H1 (cell line): Measurements from ENCODE around the gene GFAP. TPM values are rescaled to one million over a fixed set of nuclear protein-coding genes. Genes with fewer than 3 reads are reported as not detected.
"Not testable (repeated sequence)": the region's sequence is repeated elsewhere in the genome, so short reads cannot be mapped to it uniquely, and the experiment has no call there.

Experiments used
- CTCF ChIA-PET: fragments of 300-600 bp; sonication (Branson Sonifier 250); formaldehyde crosslinking; loops from one replicate; lab custom pipeline; 2021; ENCODE audit not compliant: partially characterized antibody; lab: Charles Lee
- POLR2A ChIA-PET: fragments of 300-600 bp; sonication (Branson Sonifier 250); formaldehyde crosslinking; loops from one replicate; lab custom pipeline; 2021; ENCODE audit warnings: inconsistent platforms; ENCODE audit not compliant: partially characterized antibody; lab: Charles Lee
- DNase-seq, 2 experiments: peaks; one replicate each; pipeline versions ENCODE4 v3.0.0 to v3.0.0-alpha.2; 2010 to 2022; ENCODE audit warnings: low spot score in 2 of 2, low read depth in 1 of 2, mixed read lengths in 1 of 2
- FAIRE-seq: peaks from 2 replicates; lab custom pipeline; 2011; peaks lifted over from hg19 to GRCh38; lab: Jason Lieb, UNC
- H2AFZ ChIP-seq: 2 replicates; pipeline ENCODE4 v1.8.1; 2012; ENCODE audit warnings: low read length, inconsistent platforms
- H2AK5ac ChIP-seq: 2 replicates; pipeline ENCODE4 v1.6.1; 2013; ENCODE audit warnings: low read depth, low read length
- H2BK120ac ChIP-seq: replicated peaks from 2 replicates; pipeline ENCODE3; 2013; ENCODE audit warnings: low read depth, low read length, inconsistent platforms
- H2BK12ac ChIP-seq: 2 replicates; pipeline ENCODE4 v1.6.1; 2013; ENCODE audit warnings: low read depth, low read length
- H2BK15ac ChIP-seq: 2 replicates; pipeline ENCODE4 v1.6.1; 2013; ENCODE audit warnings: low read length
- H2BK20ac ChIP-seq: 2 replicates; pipeline ENCODE4 v1.6.1; 2013; ENCODE audit warnings: low read length
- H2BK5ac ChIP-seq: 2 replicates; pipeline ENCODE4 v1.6.1; 2013; ENCODE audit warnings: low read depth, low read length
- H3K14ac ChIP-seq: 2 replicates; pipeline ENCODE4 v1.6.1; 2013; ENCODE audit warnings: inconsistent platforms; ENCODE audit not compliant: insufficient read length
- H3K18ac ChIP-seq: 2 replicates; pipeline ENCODE4 v1.6.1; 2013; ENCODE audit warnings: low read length; ENCODE audit errors: extremely low read depth
- H3K23ac ChIP-seq: 2 replicates; pipeline ENCODE4 v1.6.1; 2013; ENCODE audit warnings: inconsistent platforms; ENCODE audit not compliant: insufficient read length
- H3K23me2 ChIP-seq: 2 replicates; pipeline ENCODE4 v1.6.1; 2013; ENCODE audit warnings: low read depth, low read length
- H3K27ac ChIP-seq: 2 replicates; pipeline ENCODE4 v1.6.1; 2011; ENCODE audit warnings: low read depth, low read length, inconsistent platforms
- H3K27me3 ChIP-seq, 4 experiments: replicated peaks in 1 of 4; 1 replicate in 1 of 4; 2 replicates in 3 of 4; pipeline versions ENCODE4 v1.6.1 to v1.8.1; 2011 to 2013; ENCODE audit warnings: low read length in 3 of 4, mild to moderate bottlenecking in 3 of 4, inconsistent platforms in 2 of 4, mixed read lengths in 2 of 4, moderate library complexity in 1 of 4; ENCODE audit not compliant: control insufficient read depth in 3 of 4, insufficient read depth in 3 of 4; ENCODE audit errors: extremely low read depth in 1 of 4
- H3K36me3 ChIP-seq, 4 experiments: 2 replicates each; pipeline versions ENCODE4 v1.6.1 to v1.8.1; 2011 to 2013; ENCODE audit warnings: mild to moderate bottlenecking in 4 of 4, low read length in 3 of 4, moderate library complexity in 2 of 4, control low read depth in 1 of 4, inconsistent platforms in 1 of 4; ENCODE audit not compliant: insufficient read depth in 4 of 4, control insufficient read depth in 2 of 4
- H3K4ac ChIP-seq: replicated peaks from 2 replicates; pipeline ENCODE3; 2013; ENCODE audit warnings: low read length, low read depth, mixed read lengths, inconsistent platforms; ENCODE audit not compliant: insufficient read length
- H3K4me1 ChIP-seq, 4 experiments: replicated peaks in 1 of 4; 1 replicate in 1 of 4; 2 replicates in 3 of 4; pipeline versions ENCODE4 v1.6.1 to v1.8.1; 2011 to 2013; ENCODE audit warnings: low read length in 3 of 4, inconsistent platforms in 2 of 4, mixed read lengths in 1 of 4; ENCODE audit not compliant: insufficient read depth in 4 of 4, control insufficient read depth in 3 of 4
- H3K4me2 ChIP-seq, 2 experiments: 2 replicates each; pipeline versions ENCODE4 v1.6.1 to v1.8.1; 2011 to 2013; ENCODE audit warnings: low read depth in 2 of 2, low read length in 2 of 2, control low read depth in 1 of 2, inconsistent platforms in 1 of 2, mild to moderate bottlenecking in 1 of 2; ENCODE audit not compliant: insufficient read depth in 1 of 2
- H3K4me3 ChIP-seq, 4 experiments: fragments of 200-600, 300-600 bp in 1 of 4; sonication (generic), shearing (Covaris generic), sonication (Bioruptor Twin) in 1 of 4; 2 replicates each; pipeline versions ENCODE4 v1.5.1 to v1.8.1; 2011 to 2016; ENCODE audit warnings: low read length in 4 of 4, low read depth in 3 of 4, control low read depth in 2 of 4, inconsistent platforms in 2 of 4, mild to moderate bottlenecking in 2 of 4, mixed read lengths in 1 of 4, moderate library complexity in 1 of 4; ENCODE audit not compliant: insufficient read depth in 2 of 4; ENCODE audit errors: extremely low read depth in 1 of 4
- H3K56ac ChIP-seq: replicated peaks from 2 replicates; pipeline ENCODE3; 2013; ENCODE audit warnings: low read depth, mild to moderate bottlenecking, mixed read lengths, low read length, inconsistent platforms; ENCODE audit not compliant: insufficient read length
- H3K79me1 ChIP-seq: 2 replicates; pipeline ENCODE4 v1.6.1; 2013; ENCODE audit warnings: low read depth, low read length, control low read depth
- H3K79me2 ChIP-seq, 2 experiments: 2 replicates each; pipeline versions ENCODE4 v1.6.1 to v1.8.1; 2012 to 2013; ENCODE audit warnings: low read length in 2 of 2, mild to moderate bottlenecking in 2 of 2, inconsistent platforms in 1 of 2; ENCODE audit not compliant: insufficient read depth in 2 of 2, control insufficient read depth in 1 of 2
- H3K9ac ChIP-seq, 4 experiments: replicated peaks in 1 of 4; 1 replicate in 1 of 4; 2 replicates in 3 of 4; pipeline versions ENCODE4 v1.6.1 to v1.8.1; 2011 to 2013; ENCODE audit warnings: low read depth in 3 of 4, low read length in 3 of 4, control low read depth in 2 of 4, mild to moderate bottlenecking in 2 of 4, moderate library complexity in 2 of 4, inconsistent platforms in 1 of 4; ENCODE audit errors: extremely low read depth in 1 of 4
- H3K9me3 ChIP-seq, 2 experiments: 2 replicates each; pipeline versions ENCODE4 v1.6.1 to v1.8.1; 2012 to 2013; ENCODE audit warnings: mild to moderate bottlenecking in 2 of 2, moderate library complexity in 2 of 2, control low read depth in 1 of 2, inconsistent platforms in 1 of 2, low read depth in 1 of 2, low read length in 1 of 2, mixed read lengths in 1 of 2; ENCODE audit not compliant: insufficient read depth in 2 of 2
- H4K20me1 ChIP-seq, 2 experiments: replicated peaks in 1 of 2; 2 replicates each; pipeline versions ENCODE3 to v1.8.1; 2011 to 2013; ENCODE audit warnings: inconsistent platforms in 2 of 2, low read length in 2 of 2, mild to moderate bottlenecking in 1 of 2; ENCODE audit not compliant: insufficient read depth in 2 of 2, control insufficient read depth in 1 of 2
- H4K5ac ChIP-seq: 2 replicates; pipeline ENCODE4 v1.6.1; 2013; ENCODE audit warnings: low read length, low read depth, mixed read lengths, inconsistent platforms; ENCODE audit not compliant: insufficient read length
- H4K8ac ChIP-seq: 2 replicates; pipeline ENCODE4 v1.8.0; 2013; ENCODE audit warnings: mild to moderate bottlenecking, moderate library complexity, low read length, inconsistent platforms; ENCODE audit not compliant: insufficient read depth; ENCODE audit errors: extremely low read depth
- H4K91ac ChIP-seq: replicated peaks from 2 replicates; pipeline ENCODE3; 2013; ENCODE audit warnings: low read length, mixed read lengths, inconsistent platforms; ENCODE audit not compliant: insufficient read length
- WGBS, 2 experiments: shearing (Covaris generic) in 1 of 2; methylation state at CpG; one replicate each; pipeline versions ENCODE4 v1.1.6 to v1.1.7; 2013 to 2015; ENCODE audit warnings: low lambda C conversion rate in 2 of 2, mixed read lengths in 2 of 2, inconsistent platforms in 1 of 2, low coverage in 1 of 2, missing lambda C conversion rate in 1 of 2; ENCODE audit not compliant: insufficient replicate concordance in 2 of 2, insufficient coverage in 1 of 2, insufficient read length in 1 of 2; ENCODE audit errors: extremely low coverage in 1 of 2, missing lambda C conversion rate in 1 of 2; 5-methylcytosine and 5-hydroxymethylcytosine counted together
- polyA plus RNA-seq, 7 experiments: library from polyadenylated mRNA; depleted of rRNA in 3 of 7; stranded (reverse) in 5 of 7; unstranded in 2 of 7; fragments of >200 nt in 5 of 7; fragments of 200-250 nt in 2 of 7; gene quantifications; 1 replicate in 5 of 7; 2 replicates in 1 of 7; 4 replicates in 1 of 7; pipeline versions ENCODE4 v1.2.1 to v1.2.3, GENCODE V29; 2011 to 2013; ENCODE audit warnings: missing spikeins in 2 of 7, mixed read lengths in 2 of 7
- total RNA-seq: library from RNA; stranded (reverse); fragmentation: NEBNext Ultra II Directional; extraction: Animal tissue kit (Norgen Biotek cat#: 25700); gene quantifications from 2 replicates; pipeline ENCODE4 v1.2.1, GENCODE V29; 2021

Gene GFAP
- total and polyA plus RNA-seq, 2 of the 8 experiments (the other 6 are each of a cell fraction or from before 2014, with no cell fraction given): 1.3 to 1.5 TPM

DNA sequence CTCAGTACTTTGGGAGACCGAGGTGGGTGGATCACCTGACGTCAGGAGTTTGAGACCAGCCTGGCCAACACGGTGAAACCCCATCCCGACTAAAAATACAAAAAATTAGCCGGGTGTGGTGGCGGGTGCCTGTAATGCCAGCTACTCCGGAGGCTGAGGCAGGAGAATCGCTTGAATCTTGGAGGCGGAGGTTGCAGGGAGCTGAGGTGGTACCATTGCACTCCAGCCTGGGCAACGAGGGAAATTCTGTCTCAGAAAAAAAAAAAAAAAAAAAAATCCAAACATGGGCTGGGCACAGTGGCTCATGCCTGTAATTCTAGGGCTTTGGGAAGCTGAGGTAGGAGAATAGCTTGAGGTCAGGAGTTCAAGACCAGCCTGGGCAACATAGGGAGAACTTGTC lies 30.4 kb upstream of the GFAP start:
- not testable (repeated sequence) for H2BK120ac ChIP-seq, DNase-seq, H3K79me1 ChIP-seq, H4K5ac ChIP-seq, H2AFZ ChIP-seq, H2BK20ac ChIP-seq, H2AK5ac ChIP-seq, FAIRE-seq, H4K91ac ChIP-seq, H3K9me3 ChIP-seq, H3K27ac ChIP-seq, H3K27me3 ChIP-seq, H4K8ac ChIP-seq, H3K9ac ChIP-seq, H3K36me3 ChIP-seq, H3K14ac ChIP-seq, H2BK5ac ChIP-seq, H2BK15ac ChIP-seq, H4K20me1 ChIP-seq, H2BK12ac ChIP-seq, H3K4me1 ChIP-seq, H3K4ac ChIP-seq, H3K56ac ChIP-seq, H3K23ac ChIP-seq, H3K18ac ChIP-seq, H3K23me2 ChIP-seq
- CTCF ChIA-PET: interaction anchor here (0.6 to 2.0 kb wide), 6 partner anchors 24 to 226 kb away, joined by 3 to 6 read pairs (median 4); partner anchors contain the start of gene GFAP
- Histone ChIP-seq H3K79me2 (peaks cover 6 to 60% of the 10 kb centered on the region in 2 experiments), H3K4me3 (peak overlapping the region in 1 of 4 experiments; percentile 100; a peak in 2 of 8 replicates), H3K4me2 (peak overlapping the region in 1 of 2 experiments; percentile 97; a peak in 1 of 4 replicates)
- POLR2A ChIA-PET: interaction anchor here (0.9 to 1.3 kb wide), 5 partner anchors 9 to 203 kb away, joined by 3 to 6 read pairs (median 3); partner anchors contain the start of gene HEXIM1
- 90% methylated on average over 9 of the region's 10 CpGs; no CpG with 5 or more reads in 1 of the 2 experiments for WGBS, 2 experiments
